HepG2 (cell line): ENCODE measurements around the gene PXMP2. TPM values are rescaled to one million over a fixed set of nuclear protein-coding genes. Genes with fewer than 3 reads are reported as not detected.

Experiments used
- FOXA3 ChIP-seq: IDR thresholded peaks from 2 replicates; pipeline ENCODE4 v1.6.1; 2016; ENCODE audit warnings: missing genetic modification reagents, missing compliant biosample characterization
- HNF4G ChIP-seq, 2 experiments: sonication (generic) in 1 of 2; formaldehyde crosslinking in 1 of 2; IDR thresholded peaks; 2 replicates each; pipeline versions ENCODE4 v1.4.0 to v1.6.1; 2011 to 2020; ENCODE audit warnings: borderline replicate concordance in 2 of 2, low read depth in 2 of 2, mild to moderate bottlenecking in 2 of 2, low read length in 1 of 2, missing genetic modification reagents in 1 of 2, moderate library complexity in 1 of 2
- RBAK ChIP-seq: sonication (generic); formaldehyde crosslinking; IDR thresholded peaks from 2 replicates; pipeline ENCODE4 v1.5.1; 2020; ENCODE audit warnings: mild to moderate bottlenecking, missing genetic modification reagents
- SRSF1 ChIP-seq: fragments of 200-400 bp; formaldehyde crosslinking; optimal IDR thresholded peaks from 2 replicates; pipeline ENCODE3; 2017; ENCODE audit warnings: mild to moderate bottlenecking, low read depth, low read length, moderate library complexity
- SSRP1 ChIP-seq: IDR thresholded peaks from 2 replicates; pipeline ENCODE4 v1.6.1; 2016; ENCODE audit warnings: control low read depth
- ZNF746 ChIP-seq: sonication (generic); formaldehyde crosslinking; IDR thresholded peaks from 2 replicates; pipeline ENCODE4 v1.8.0; 2022; ENCODE audit warnings: mild to moderate bottlenecking, missing genetic modification reagents
- polyA plus RNA-seq, 8 experiments: library from polyadenylated mRNA; depleted of rRNA in 3 of 8; stranded (reverse) in 7 of 8; unstranded in 1 of 8; fragments of >200 nt; fragmentation: Illumina TruSeq in 4 of 8; extraction: Trizol in 4 of 8; gene quantifications; 2 replicates each; pipeline versions ENCODE4 v1.2.1 to v1.2.3, GENCODE V29; 2011 to 2016; ENCODE audit warnings: low read depth in 4 of 8, missing spikeins in 1 of 8, mixed read lengths in 1 of 8; ENCODE audit not compliant: insufficient read depth in 1 of 8
- total RNA-seq, 5 experiments: library from RNA; depleted of rRNA; stranded (reverse); fragments of >200 nt; fragmentation: Illumina TruSeq; extraction: Trizol; gene quantifications; 2 replicates each; pipeline ENCODE4 v1.2.3, GENCODE V29; 2016; ENCODE audit warnings: low read depth in 1 of 5
- TF ChIP-seq, protein P1 (sequence below): sonication (generic); formaldehyde crosslinking; IDR thresholded peaks from 2 replicates; pipeline ENCODE4 v1.4.0; 2020; ENCODE audit warnings: missing genetic modification reagents; ENCODE audit errors: not compliant biosample characterization
- TF ChIP-seq, protein P2 (sequence below): sonication (generic); formaldehyde crosslinking; IDR thresholded peaks from one replicate; pipeline ENCODE4 v1.5.1; 2020; ENCODE audit warnings: mild to moderate bottlenecking, missing genetic modification reagents; ENCODE audit errors: not compliant biosample characterization
- TF ChIP-seq, protein P3 (sequence below): sonication (generic); formaldehyde crosslinking; IDR thresholded peaks from 2 replicates; pipeline ENCODE4 v1.4.0; 2020; ENCODE audit warnings: missing genetic modification reagents, borderline replicate concordance

The PXMP2 gene
- total and polyA plus RNA-seq, 2 of the 13 experiments (the other 11 are each of a cell fraction or from before 2014, with no cell fraction given) = 25.5 to 42.9 TPM

DNA sequence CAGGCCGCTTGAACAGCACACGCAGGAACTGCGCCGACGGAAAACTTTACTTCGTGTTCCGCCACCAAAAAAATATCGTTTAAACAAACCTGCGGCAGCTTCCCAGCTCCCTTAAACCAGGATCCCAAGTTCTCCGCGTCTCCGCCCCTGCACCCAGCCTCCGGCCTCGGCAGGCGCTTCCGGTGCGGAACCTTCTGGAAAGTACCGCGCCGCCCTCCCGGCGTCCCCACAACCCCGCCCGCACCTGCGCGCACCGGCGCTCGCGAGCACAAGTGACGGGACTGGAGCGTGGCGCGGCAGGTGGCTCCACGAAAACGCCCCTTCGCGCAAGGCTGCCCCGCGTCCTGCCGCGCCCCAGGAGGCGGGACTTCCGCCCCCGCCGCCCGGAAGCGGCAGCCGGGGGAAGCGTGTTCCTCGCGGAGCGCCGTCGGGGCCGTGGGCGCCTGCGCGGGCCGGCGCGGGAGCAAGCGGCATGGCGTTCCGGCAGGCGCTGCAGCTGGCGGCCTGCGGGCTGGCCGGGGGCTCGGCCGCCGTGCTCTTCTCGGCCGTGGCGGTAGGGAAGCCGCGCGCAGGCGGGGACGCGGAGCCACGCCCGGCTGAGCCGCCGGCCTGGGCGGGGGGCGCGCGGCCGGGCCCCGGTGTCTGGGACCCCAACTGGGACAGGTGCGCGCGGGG, 23.2 kb downstream of the PXMP2 start, which contains the start of gene PGAM5 (continued):
- TF ChIP-seq, protein P1, sequence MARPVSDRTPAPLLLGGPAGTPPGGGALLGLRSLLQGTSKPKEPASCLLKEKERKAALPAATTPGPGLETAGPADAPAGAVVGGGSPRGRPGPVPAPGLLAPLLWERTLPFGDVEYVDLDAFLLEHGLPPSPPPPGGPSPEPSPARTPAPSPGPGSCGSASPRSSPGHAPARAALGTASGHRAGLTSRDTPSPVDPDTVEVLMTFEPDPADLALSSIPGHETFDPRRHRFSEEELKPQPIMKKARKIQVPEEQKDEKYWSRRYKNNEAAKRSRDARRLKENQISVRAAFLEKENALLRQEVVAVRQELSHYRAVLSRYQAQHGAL (CRISPR knock-in tag) = peak; percentile 46
- peak; percentile 68; the same call in 1 of the 2 replicates for TF ChIP-seq FOXA3 (CRISPR knock-in tag)
- TF ChIP-seq, protein P2, sequence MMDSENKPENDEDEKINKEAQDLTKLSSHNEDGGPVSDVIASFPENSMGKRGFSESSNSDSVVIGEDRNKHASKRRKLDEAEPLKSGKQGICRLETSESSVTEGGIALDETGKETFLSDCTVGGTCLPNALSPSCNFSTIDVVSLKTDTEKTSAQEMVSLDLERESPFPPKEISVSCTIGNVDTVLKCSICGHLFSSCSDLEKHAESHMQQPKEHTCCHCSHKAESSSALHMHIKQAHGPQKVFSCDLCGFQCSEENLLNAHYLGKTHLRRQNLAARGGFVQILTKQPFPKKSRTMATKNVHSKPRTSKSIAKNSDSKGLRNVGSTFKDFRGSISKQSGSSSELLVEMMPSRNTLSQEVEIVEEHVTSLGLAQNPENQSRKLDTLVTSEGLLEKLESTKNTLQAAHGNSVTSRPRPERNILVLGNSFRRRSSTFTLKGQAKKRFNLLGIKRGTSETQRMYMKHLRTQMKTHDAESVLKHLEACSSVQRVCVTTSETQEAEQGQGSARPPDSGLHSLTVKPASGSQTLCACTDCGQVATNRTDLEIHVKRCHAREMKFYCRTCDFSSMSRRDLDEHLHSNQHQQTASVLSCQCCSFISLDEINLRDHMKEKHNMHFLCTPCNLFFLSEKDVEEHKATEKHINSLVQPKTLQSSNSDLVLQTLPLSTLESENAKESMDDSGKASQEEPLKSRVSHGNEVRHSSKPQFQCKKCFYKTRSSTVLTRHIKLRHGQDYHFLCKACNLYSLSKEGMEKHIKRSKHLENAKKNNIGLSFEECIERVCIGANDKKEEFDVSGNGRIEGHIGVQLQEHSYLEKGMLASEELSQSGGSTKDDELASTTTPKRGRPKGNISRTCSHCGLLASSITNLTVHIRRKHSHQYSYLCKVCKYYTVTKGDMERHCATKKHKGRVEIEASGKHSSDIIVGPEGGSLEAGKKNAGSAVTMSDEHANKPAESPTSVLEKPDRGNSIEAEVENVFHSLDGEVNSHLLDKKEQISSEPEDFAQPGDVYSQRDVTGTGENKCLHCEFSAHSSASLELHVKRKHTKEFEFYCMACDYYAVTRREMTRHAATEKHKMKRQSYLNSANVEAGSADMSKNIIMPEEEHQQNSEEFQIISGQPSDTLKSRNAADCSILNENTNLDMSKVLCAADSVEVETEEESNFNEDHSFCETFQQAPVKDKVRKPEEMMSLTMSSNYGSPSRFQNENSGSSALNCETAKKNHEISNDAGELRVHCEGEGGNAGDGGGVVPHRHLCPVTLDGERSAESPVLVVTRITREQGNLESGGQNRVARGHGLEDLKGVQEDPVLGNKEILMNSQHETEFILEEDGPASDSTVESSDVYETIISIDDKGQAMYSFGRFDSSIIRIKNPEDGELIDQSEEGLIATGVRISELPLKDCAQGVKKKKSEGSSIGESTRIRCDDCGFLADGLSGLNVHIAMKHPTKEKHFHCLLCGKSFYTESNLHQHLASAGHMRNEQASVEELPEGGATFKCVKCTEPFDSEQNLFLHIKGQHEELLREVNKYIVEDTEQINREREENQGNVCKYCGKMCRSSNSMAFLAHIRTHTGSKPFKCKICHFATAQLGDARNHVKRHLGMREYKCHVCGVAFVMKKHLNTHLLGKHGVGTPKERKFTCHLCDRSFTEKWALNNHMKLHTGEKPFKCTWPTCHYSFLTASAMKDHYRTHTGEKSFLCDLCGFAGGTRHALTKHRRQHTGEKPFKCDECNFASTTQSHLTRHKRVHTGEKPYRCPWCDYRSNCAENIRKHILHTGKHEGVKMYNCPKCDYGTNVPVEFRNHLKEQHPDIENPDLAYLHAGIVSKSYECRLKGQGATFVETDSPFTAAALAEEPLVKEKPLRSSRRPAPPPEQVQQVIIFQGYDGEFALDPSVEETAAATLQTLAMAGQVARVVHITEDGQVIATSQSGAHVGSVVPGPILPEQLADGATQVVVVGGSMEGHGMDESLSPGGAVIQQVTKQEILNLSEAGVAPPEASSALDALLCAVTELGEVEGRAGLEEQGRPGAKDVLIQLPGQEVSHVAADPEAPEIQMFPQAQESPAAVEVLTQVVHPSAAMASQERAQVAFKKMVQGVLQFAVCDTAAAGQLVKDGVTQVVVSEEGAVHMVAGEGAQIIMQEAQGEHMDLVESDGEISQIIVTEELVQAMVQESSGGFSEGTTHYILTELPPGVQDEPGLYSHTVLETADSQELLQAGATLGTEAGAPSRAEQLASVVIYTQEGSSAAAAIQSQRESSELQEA (CRISPR knock-in tag) = no peak
- TF ChIP-seq SSRP1 (CRISPR knock-in tag) = no peak
- TF ChIP-seq RBAK (CRISPR knock-in tag) = no peak
- peak; percentile 41 for TF ChIP-seq SRSF1
- no peak for TF ChIP-seq HNF4G (IDR thresholded peaks at IDR 0.05; ENCODE audit: borderline replicate concordance, low read depth, low read length)
- TF ChIP-seq HNF4G (CRISPR knock-in tag; IDR thresholded peaks at IDR 0.05; ENCODE audit: borderline replicate concordance, low read depth) = peak; percentile 63; the same call in 1 of the 2 replicates
- TF ChIP-seq, protein P3, sequence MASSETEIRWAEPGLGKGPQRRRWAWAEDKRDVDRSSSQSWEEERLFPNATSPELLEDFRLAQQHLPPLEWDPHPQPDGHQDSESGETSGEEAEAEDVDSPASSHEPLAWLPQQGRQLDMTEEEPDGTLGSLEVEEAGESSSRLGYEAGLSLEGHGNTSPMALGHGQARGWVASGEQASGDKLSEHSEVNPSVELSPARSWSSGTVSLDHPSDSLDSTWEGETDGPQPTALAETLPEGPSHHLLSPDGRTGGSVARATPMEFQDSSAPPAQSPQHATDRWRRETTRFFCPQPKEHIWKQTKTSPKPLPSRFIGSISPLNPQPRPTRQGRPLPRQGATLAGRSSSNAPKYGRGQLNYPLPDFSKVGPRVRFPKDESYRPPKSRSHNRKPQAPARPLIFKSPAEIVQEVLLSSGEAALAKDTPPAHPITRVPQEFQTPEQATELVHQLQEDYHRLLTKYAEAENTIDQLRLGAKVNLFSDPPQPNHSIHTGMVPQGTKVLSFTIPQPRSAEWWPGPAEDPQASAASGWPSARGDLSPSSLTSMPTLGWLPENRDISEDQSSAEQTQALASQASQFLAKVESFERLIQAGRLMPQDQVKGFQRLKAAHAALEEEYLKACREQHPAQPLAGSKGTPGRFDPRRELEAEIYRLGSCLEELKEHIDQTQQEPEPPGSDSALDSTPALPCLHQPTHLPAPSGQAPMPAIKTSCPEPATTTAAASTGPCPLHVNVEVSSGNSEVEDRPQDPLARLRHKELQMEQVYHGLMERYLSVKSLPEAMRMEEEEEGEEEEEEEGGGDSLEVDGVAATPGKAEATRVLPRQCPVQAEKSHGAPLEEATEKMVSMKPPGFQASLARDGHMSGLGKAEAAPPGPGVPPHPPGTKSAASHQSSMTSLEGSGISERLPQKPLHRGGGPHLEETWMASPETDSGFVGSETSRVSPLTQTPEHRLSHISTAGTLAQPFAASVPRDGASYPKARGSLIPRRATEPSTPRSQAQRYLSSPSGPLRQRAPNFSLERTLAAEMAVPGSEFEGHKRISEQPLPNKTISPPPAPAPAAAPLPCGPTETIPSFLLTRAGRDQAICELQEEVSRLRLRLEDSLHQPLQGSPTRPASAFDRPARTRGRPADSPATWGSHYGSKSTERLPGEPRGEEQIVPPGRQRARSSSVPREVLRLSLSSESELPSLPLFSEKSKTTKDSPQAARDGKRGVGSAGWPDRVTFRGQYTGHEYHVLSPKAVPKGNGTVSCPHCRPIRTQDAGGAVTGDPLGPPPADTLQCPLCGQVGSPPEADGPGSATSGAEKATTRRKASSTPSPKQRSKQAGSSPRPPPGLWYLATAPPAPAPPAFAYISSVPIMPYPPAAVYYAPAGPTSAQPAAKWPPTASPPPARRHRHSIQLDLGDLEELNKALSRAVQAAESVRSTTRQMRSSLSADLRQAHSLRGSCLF = no peak
- 0 out of 2 replicates have a peak, but pooled peaks have one; percentile 72 for TF ChIP-seq ZNF746 (CRISPR knock-in tag)
